DMS 273 (cell line): ENCODE results near the gene VPS37D.
"Not testable (repeated sequence)": the region's sequence is repeated elsewhere in the genome, so short reads cannot be mapped to it uniquely, and the experiment has no call there.

Source experiments
- DNase-seq: peaks from one replicate; lab custom pipeline; 2025; ENCODE audit not compliant: unreplicated experiment; lab: John Stamatoyannopoulos, UW

VPS37D gene

DNA sequence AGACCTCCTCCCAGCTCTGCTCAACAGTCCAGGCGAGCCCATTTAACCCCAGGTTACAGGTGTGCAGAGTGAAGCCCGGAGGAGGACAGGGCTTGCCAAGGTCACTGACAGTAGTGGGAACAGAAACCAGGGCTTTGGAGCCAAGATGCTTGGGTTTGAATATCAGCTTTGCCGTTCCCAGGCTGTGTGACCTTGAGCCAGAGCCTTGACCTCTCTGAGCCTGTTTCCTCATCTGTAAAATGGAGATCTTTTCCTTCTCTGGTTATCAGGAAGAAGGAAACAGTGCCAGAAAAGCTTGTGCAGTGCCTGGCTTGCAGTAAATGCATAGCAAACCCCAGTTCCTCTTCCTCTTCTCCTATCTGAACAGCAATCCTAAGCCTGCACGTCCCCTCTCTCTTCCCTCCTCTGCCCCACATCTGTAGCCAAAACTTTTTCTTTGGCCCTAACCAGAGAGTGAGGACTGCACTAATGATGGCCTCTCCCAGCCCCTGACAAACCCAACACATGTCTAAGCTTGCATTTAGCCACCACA is 21.9 kb upstream of the VPS37D start:
- DNase-seq: no peak

DNA sequence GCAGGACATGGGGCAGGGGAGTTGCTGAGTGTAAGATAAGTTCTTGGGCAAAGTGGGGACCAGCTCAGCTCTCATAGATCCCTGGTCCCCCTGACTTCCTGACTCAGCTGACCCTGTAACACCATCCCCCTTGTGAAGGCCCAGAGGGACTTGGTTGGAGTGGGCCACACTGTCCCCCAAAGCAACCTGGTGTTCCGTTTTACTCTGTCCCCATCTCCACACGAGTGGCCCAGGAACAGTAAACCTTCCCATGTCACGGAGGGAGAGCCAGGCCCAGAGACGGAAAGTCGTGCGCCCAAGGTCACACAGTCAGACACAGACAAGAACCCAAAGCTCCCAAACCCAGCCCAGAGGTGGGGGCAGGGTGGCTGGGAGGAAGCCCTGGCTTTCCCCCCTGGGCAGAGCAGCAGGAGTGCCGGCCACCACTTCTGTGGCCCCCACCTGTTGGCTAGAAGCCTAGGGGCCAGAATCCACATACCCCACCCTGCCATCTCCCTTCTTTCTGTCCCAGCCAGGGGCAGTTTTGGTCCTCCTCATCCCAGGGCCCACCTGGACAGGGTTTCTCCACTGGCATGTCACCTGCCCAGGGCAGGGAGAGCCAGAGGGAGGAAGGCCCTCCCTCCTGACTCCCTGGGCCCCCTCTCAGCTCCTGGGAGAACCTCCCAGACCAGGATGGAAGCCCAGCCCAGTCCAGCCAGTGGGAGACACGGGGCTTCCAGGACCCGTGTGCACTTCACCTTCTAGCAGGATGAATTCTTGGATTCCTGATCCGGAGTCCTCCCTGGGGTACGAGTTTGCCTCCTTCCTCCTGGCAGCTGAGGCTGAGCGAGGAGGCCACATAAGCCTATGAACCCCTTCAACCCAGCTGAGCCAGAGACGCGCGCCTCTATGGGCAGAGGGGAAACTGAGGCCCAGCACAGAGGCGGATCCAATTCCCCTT is 20.6 kb upstream of the VPS37D start:
- DNase-seq: no peak

DNA sequence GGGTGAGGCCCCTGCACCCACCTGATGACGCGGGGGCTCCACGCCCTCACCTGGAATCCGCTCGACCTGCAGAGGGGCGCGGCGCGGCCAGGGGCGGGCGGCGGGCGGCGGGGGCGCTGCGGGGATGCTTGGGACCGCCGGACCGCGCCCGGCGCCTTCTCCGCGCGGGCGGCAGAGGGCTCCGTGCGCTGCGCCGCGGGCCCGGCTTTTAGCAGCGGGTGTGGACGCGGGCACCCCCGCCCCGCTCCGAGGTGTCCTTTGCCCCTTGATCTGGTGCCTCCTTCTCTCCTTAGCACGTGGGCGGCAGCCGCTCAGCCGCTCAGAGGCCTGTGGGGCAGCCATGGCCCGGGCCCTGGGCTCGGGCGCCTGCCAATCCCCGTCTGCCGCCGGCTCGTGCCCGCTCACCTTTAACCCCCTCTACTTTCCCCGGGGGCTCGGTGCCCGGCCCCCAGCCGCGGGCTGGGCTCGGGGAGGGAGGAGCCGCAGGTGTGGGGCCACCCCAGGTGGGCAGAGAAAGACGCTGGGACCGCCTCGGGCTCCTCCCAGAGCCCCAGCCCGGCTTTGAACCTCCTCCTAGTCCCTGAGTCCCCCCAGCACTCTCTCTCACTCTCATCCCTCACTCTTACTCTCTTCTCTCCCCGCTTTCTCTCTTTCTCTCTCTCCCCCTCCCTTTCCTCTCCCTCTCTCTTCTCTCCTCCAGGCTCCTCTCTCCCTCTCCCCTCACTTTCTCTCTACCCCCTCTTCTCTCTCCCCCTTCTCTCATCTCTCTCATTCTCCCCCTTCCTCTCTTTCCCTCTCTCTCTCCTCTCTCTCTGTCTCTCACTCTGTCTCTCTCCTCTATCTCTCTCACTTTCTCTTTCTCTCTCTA is 19.7 kb upstream of the VPS37D start:
- peak; percentile 82 for DNase-seq

DNA sequence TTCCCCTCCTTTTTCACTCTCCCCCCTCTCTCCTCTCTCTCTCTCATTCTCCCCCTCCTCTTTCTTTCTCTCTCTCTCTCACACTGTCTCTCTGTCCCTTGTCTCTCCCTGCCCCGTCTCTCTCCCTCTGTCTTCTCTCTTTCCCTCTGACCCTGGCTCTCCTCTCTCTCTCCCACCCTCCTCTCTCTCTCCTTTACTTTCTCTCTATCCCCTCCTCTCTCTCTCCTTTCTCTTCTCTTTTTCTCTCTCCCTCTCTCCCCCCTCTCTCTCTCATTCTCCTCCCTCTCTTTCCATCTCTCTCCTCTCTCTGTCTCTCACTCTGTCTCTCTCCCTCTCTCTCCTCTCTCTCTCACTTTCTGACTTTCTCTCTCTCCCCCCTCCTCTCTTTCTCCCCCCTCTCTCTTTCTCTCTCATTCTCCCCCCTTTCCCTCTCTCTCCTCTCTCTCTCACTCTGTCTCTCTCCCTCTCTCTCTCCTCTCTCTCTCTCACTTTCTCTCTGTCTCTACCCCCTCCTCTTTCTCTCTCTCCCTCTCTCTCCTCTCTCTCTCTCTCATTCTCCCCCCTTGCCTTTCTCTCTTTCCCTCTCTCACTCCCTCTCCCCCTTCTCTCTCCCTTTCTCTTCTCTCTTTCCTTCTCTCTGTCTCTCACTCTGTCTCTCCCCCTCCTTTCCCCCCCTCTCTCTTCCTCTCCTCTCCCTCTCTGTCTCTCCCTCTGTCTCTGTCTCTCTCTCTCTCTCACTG is 18.9 kb upstream of the VPS37D start:
- no peak for DNase-seq

DNA sequence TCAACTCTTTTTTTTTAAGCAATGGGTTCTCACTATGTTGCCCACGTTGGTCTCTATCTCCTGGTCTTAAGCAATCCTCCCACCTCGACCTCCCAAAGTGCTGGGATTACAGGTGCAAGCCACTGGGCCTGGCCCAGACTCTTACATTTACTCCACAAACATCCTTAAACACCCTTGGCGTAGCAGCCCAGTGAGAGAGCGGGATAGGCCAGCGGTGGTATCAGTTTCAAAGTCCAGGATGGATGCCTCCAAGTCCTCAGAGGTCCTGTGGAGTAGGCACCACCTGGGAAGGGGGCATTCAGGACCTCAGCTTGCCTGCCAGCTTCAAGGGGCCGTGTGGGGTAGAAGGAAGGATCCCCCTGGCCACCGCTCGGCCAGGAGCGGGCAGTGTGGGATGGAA is 18.1 kb upstream of the VPS37D start:
- DNase-seq: no peak

DNA sequence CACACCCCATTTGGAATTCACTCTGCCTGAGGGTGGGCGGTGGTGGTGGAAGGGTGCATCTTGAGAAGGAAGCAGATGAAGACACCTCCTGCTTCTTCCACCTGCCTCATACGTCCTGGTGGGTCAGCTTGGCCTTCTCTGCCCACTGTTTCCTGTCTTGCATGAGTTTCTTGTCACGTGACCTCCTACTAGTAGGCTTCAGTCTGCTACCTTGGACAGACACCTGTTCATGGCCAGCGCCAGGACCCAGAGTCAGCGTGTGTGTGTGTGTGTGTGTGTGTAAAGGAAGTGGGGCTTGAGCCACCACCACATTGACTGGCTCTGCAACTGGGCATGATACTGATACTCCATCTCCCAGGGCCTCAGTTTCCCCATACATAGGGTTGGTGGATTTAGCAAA is 17.1 kb upstream of the VPS37D start:
- no peak for DNase-seq

DNA sequence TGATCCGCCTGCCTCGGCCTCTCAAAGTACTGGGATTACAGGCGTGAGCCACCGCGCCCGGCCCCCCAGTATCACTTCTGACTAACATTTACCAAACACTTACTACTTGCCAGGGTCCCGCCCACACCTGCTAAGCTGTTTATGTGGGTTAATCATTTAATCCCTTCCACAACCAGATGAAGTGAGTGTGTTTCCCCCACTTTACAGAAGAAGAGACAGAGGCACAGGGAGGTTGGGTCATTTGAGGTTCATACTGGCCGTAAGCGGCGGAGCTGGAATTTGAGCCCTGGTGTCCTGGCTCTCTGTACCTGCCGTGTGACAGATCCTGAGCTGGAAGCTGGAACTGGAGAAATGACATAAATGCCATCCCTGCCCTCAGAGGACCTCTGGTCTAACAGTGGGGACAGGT is 15.1 kb upstream of the VPS37D start:
- no peak for DNase-seq

DNA sequence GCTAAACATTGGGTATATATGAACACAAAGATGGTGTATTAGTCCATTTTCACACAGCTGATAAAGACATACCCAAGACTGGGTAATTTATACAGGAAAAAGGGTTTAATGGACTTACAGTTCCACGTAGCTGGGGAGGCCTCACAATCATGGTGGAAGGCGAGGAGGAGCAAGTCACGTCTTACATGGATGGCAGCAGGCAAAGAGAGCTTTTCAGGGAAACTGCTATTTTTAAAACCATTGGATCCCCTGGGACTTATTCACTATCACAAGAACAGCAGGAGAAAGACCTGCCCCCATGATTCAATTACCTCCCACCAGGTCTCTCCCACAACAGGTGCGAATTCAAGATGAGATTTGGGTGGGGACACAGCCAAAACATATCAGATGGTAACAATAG is 12.3 kb upstream of the VPS37D start:
- not testable (repeated sequence) for DNase-seq

DNA sequence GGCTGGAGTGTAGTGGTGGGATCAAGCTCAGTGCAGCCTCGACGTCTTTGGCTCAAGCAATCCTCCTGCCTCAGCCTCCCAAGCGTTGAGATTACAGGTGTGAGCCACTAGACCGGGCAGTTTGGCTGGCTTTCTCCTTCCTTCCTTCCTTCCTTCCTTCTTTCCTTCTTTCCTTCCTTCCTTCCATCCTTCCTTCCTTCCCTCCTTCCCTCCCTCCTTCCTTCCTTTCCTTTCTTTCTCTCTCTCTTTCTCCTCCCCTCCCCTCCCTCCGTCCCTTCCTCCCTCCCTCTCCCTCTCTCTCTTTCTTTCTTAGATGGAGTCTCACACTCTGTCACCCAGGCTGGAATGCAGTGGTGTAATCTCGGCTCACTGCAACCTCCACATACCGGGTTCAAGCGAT is 7.6 kb upstream of the VPS37D start:
- no peak for DNase-seq

DNA sequence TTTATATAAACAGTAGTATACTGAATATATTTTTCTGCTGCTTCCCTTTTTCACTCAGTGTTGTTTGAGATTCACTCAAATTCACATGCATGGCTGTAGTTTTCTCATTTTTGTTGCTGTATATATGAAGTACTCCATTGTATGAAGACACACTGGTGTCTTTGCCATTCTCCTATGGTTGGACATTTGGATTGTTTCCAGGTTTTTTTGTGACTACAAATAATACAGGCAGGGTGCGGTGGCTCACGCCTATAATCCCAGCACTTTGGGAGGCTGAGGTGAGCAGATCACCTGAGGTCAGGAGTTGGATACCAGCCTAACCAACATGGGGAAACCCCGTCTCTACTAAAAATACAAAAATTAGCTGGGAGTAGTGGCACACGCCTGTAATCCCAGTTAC is 7.0 kb upstream of the VPS37D start:
- not testable (repeated sequence) for DNase-seq

DNA sequence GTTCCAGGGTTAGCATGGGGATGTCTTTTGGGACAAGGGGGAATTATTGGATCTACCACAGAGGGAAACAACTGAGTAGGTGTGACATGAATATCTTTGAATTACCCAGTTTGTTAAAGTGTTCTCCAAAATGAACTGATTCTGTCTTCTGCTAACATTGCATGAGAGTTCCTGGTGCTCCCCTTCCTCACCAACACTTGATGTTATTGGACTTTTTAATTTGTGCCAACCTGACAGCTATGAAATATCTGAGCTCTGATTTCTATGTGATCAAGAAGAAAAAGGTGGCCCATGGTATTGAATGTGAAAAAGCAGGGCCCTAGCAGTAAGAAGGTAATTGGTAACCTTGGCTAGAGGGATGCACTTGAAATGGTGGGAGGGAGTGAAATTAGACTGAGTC is 4.6 kb upstream of the VPS37D start:
- no peak for DNase-seq

DNA sequence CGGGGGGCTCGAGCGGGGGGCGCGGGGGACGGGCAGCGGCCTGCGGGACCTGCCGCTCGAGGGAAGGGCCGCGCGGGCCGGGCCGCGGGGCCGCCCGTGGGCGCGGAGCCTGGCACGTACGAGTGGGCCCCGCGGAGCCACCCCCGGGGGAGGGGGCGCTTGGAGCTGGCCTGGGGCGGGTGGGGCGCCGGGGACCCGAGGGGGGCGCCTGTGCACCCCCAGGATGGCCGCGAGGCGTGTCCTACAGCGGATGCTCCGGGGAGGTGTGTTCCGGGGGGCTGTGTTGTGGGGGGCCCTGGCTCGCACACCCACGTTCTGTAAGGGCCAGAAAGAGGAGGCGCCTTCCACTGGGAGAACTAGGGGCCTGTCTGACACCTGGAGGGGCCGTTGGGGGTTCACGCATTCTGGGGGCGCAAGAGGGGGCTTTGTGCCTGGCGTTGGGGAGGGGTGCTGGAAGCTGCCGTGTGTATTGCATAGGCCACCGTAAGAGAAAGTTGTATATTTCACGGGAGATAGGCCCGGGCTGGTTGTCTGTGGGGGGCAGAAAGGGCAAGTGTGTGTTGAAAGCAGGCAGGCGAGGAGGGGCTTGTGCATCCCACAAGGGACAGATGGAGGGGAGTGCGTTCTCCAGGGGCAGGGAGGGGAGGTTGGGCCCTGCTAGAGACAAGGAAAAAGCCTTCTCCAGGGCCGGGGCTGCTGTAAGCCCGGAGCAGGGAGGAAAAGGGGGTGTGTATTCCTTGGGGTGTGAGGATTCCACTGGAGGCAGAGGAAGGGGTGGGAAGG is 663 bp downstream of the VPS37D start:
- peak; percentile 90 for DNase-seq

DNA sequence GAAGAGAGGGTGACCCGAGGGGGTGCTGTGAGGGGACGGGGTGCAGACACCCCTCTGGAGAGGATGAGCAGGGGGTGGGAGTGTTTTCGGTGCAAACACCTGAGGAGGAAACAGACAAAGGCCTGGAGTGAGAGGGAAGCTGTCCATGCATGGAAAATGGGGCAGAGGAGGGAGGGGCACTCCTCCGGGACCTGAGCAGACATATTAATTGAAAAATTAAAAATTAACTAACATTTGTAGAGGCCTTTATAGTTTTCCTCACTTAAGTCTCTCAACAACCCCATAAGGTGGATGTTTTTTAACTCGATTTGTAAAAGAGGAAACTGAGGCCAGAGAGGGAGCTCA is 1.2 kb downstream of the VPS37D start:
- no peak for DNase-seq

DNA sequence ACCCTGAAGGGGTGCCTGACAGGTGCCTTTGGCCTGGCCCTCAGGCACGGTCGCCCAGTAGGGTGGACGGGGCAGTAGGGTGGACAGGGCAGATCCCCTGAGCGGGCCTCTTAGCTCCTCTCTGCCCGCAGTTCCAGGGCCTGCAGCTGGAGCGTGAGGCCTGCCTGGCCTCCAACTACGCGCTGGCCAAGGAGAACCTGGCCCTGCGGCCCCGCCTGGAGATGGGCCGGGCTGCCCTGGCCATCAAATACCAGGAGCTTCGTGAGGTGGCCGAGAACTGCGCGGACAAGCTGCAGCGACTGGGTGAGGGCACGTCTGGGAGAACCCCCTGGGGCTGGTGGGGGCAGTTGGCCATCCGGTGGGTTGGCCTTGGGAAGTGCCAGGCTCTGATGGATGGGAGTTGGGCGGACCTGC is 1.7 kb downstream of the VPS37D start:
- DNase-seq: no peak

DNA sequence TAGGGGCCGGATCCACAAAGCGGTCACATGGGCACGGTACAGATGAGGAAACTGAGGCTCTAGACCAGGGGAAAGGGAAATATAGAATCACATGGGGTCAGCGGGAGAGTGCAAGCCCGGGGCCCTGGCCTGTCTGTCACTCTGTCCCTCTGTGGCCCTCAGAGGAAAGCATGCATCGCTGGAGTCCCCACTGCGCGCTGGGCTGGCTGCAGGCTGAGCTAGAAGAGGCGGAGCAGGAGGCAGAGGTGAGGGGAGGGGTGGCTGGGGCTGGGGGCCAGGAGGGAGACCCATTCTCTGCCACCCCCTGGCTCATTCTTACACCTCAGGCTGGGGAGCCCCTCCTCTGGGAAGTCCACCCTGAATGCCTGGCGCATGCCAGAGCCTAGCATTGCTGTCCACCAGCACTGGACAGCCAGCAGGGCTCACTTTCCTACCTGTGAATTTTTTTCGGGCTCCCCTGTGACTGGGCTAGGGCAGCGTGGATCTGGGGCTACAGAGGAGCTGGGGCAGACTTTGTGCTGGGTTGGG is 2.3 kb downstream of the VPS37D start:
- DNase-seq: no peak

DNA sequence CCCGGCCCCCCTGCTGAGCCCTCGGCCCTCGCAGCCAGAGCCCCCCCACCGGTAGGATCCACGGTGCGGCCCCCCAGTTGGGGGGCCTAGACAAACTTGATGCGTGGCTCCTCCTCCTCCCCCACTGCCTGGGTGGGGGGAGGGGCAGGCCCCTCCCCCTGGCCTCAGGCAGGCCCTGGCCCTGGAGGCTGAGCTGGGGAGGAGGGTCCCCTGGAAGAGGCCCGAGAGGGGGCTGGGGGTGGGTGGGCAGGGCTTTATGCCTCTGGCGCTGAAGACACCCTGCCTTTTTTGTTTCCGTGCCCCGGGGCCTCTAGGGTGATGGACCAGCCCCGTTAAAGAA is 3.7 kb downstream of the VPS37D start:
- no peak for DNase-seq

DNA sequence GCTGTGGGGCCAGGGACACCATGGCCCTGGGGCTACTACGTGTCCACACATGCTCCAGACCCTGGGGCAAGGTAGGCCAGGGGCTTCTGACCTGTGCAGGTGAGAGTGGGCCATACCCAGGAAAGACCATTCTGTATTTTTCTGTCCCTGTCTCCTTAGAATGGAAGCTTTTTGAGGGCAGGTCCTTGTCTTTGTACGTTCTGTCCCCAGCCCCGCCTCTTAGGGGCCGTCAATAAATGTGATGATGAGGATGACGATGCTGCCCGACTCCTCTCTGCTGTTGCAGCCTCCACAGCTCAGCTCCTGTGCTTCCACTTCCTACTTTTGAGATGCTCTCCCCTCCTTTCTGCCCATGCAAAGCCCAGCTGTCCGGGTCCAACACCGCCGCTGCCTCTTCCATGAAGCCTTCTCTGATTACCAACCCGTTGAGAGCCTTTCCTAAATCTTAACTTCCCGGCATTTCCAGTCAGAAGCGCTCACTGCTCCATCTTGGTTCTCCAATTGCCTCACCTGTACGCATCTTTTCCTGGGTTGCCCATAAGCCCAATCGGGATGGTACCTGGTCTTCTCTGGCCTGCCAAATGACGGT is 4.3 kb downstream of the VPS37D start:
- no peak for DNase-seq

DNA sequence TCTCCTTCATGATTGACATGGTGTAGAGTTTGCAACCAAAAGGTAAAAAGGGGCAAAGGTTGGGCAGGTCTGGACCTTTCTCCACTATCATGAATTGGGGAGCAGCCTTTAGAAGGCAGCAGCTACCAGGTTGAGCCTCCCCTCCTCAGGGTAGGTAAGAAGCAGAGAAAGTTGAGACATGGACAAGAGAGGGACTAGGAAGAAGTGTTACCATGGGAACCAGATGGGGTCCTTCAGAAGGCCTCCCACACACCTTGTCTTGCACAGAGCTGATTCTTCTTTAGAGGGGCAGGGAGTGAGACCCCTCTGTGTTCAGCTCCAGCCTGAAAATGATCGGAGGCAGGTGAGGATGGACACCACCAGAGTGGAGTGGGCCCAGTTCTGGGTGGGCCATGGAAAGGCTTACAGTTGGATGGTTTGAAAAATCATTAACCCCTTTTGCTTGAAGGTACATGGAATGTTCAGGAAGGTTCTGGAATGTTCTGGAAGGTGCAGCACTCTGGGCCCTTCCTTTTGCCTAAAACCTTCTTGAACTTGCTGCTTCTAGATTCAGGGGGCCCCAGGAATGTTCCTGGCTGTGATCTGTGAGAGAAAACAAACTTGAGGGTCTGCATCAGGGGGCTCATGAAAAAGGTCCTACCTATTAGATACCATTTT is 7.0 kb downstream of the VPS37D start:
- DNase-seq: no peak

DNA sequence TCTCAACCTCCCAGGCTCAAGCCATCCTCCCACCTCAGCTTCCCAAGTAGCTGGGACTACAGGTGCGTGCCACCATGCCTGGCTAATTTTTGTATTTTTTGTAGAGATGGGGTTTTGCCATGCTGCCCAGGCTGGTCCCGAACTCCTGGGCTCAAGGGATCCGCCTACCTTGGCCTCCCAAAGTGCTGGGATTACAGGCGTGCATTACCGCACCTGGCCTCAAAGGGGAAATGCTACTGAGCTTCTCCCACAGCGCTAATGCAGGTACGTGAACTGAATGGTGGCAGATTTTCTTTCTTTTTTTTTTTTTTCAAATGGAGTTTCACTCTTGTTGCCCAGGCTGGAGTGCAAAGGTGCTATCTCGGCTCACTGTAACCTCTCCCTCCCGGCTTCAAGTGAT is 8.4 kb downstream of the VPS37D start:
- DNase-seq: not testable (repeated sequence)
